Fibroblast of villous mesenchyme (primary cell): Measurements from ENCODE around the gene POLR2C. TPM values are rescaled to one million over a fixed set of nuclear protein-coding genes. Genes with fewer than 3 reads are reported as not detected.
A peak's percentile ranks its signal among the peaks of the same experiment; 100 is the strongest.
"Not testable (repeated sequence)": the region's sequence is repeated elsewhere in the genome, so short reads cannot be mapped to it uniquely, and the experiment has no call there.

Source experiments
- DNase-seq: peaks from one replicate; pipeline ENCODE4 v3.0.0-alpha.2; 2010; ENCODE audit warnings: low read depth
- H3K4me3 ChIP-seq: 2 replicates; pipeline ENCODE4 v1.5.1; 2011; ENCODE audit warnings: low read depth, mild to moderate bottlenecking, low read length
- CTCF ChIP-seq: IDR thresholded peaks from 2 replicates; pipeline ENCODE4 v1.5.1; 2012; ENCODE audit warnings: low read depth, mild to moderate bottlenecking, low read length; ENCODE audit not compliant: insufficient read depth
- total RNA-seq: library from RNA; depleted of rRNA; stranded (reverse); fragments of >200 nt; gene quantifications from 2 replicates; pipeline ENCODE4 v1.2.3, GENCODE V29; 2012

The POLR2C gene
- total RNA-seq, 1 donor = 128 TPM

GRCh38 chr16:57432989-57433388 is 29.5 kb upstream of the POLR2C start:
- DNase-seq = no peak
- TF ChIP-seq CTCF = no peak
- no peak overlapping the region for H3K4me3 ChIP-seq

DNA sequence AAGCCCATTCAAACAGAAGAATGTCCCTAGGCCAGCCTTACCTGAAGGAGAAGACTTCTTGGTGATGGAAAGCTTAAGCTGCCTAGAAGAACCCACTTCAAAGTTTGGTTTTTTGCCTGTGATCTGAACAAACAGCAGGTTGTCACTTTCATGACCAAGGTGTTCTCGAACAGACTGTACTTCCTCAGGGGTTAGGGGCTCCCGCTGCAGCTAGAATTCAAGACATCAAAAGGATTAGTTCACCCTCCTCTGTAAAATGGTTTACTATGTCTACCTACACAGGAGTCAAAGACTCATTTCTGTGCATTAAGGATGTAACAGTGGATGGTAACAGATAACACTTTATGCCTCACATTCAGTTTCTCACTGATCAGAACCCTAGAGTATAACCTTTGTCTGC is 28.5 kb upstream of the POLR2C start:
- no peak for TF ChIP-seq CTCF
- H3K4me3 ChIP-seq = no peak overlapping the region
- DNase-seq = no peak

DNA sequence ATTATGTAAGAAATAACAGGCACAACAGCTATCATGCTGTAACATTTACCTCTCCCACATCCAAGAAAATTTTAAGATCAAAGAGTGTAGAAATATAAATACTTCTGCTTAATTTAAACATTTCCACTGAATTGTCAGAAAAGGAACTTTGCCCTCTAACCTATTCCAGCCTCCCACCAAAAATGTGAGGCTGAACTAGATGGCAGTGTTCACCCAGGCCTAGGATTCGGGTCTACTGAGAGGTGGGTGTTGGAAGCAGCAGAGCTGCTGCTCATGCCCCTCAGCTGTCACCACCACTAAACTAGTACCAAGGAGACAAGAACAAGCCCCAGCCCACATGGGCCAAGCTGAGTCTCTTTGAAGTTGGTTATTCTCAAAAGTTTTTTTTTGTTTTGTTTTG is 26.6 kb upstream of the POLR2C start:
- no peak for TF ChIP-seq CTCF
- H3K4me3 ChIP-seq = no peak overlapping the region

DNA sequence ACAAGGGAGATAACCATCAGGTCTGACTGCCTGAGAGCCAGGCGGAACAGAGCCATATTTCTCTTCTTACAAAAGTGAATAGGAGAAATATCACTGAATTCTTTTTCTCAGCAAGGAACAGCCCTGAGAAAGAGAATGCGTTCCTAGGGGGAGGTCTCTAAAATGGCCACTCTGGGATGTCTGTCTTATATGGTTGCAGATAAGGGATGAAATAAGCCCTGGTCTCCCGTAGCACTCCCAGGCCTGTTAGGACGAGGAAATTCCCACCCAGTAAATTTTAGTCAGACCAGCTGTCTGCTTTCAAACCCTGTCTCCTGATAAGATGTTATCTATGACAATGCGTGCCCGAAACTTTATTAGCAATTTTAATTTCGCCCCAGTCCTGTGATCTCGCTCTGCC is 22.5 kb upstream of the POLR2C start:
- not testable (repeated sequence) for H3K4me3 ChIP-seq, DNase-seq

More for the DNA sequence above, 26.6 kb upstream of the POLR2C start:
- no peak for DNase-seq

DNA sequence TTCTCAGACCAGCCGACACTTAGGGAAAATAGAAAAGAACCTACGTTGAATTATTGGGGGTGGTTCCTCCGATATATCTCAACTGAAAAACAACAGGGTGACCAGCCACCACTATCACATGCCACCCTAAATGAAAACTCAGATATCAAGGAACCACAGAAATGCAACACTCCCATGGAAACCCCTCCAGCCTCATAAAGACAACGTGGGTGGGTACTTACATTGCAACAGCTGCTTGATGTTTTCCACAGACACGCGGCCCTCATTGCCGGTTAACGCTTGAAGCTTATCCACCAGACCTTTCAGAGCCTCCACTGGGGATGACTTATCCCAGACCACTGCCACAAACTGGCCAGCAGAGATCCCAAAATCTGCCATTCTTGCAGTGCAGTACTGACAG is 21.9 kb upstream of the POLR2C start:
- not testable (repeated sequence) for H3K4me3 ChIP-seq
- DNase-seq = peak; percentile 3

- peak; percentile 43 for DNase-seq
- no peak for TF ChIP-seq CTCF
- no peak overlapping the region for H3K4me3 ChIP-seq
These were observed 17.8 kb upstream of the POLR2C start for GRCh38 chr16:57444711-57445110.

DNA sequence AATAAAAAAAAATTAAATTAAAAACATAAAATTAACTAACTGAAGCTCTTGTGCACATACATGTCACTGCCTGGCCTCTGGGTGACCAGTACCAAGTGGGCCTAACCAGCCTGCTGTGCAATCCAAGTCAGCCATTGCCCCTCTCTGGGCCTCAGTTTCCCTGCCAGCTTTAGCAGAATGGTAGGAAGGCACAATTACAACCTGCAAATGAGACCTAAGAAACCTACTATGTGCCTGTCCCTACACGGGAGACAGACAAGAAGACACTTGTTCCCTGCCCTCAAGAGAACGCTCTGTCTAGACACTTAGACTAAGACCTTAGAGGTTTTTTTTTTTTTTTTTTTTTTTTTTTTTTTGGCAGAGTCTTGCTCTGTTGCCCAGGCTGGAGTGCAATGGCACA is 17.0 kb upstream of the POLR2C start:
- DNase-seq = no peak
- TF ChIP-seq CTCF = no peak
- H3K4me3 ChIP-seq = no peak overlapping the region

GRCh38 chr16:57446531-57447185 is 15.8 kb upstream of the POLR2C start:
- peak overlapping the region; percentile 93 for H3K4me3 ChIP-seq
- peak; percentile 17 for DNase-seq
- TF ChIP-seq CTCF = no peak
